HG03439 (cell line): ENCODE measurements around the gene ARHGAP18.

Experiments
- ATAC-seq: cut with Tn5 transposase; IDR thresholded peaks from one replicate; pipeline ENCODE4 v1.9.1; 2021; ENCODE audit warnings: mild to moderate bottlenecking, moderate library complexity; ENCODE audit not compliant: unreplicated experiment

The ARHGAP18 gene

GRCh38 chr6:129623008-129623732 is 86.8 kb downstream of the ARHGAP18 start:
- peak; percentile 71 for ATAC-seq

- no peak for ATAC-seq
These were observed 88.7 kb downstream of the ARHGAP18 start for GRCh38 chr6:129621252-129621651.

- no peak for ATAC-seq
These were observed 89.8 kb downstream of the ARHGAP18 start for GRCh38 chr6:129620234-129620610.

GRCh38 chr6:129619579-129620233 is 90.3 kb downstream of the ARHGAP18 start:
- no peak for ATAC-seq

GRCh38 chr6:129617986-129618385 is 92.0 kb downstream of the ARHGAP18 start:
- no peak for ATAC-seq

- no peak for ATAC-seq
These were observed 94.5 kb downstream of the ARHGAP18 start for GRCh38 chr6:129615496-129615895.

- no peak for ATAC-seq
These were observed 95.0 kb downstream of the ARHGAP18 start for GRCh38 chr6:129615020-129615419.

- no peak for ATAC-seq
These were observed 95.5 kb downstream of the ARHGAP18 start for GRCh38 chr6:129614464-129614863.

- no peak for ATAC-seq
These were observed 97.5 kb downstream of the ARHGAP18 start for GRCh38 chr6:129612440-129612839.

GRCh38 chr6:129609635-129610034 is 100.3 kb downstream of the ARHGAP18 start:
- ATAC-seq, result no peak

GRCh38 chr6:129608886-129609537 is 101.0 kb downstream of the ARHGAP18 start:
- no peak for ATAC-seq

- ATAC-seq, result no peak
These were observed 102.3 kb downstream of the ARHGAP18 start for GRCh38 chr6:129607581-129608186.

- ATAC-seq, result peak; percentile 89
These were observed 103.3 kb downstream of the ARHGAP18 start for GRCh38 chr6:129606664-129607063.

GRCh38 chr6:129605967-129606366 is 104.0 kb downstream of the ARHGAP18 start:
- no peak for ATAC-seq

- ATAC-seq, result no peak
These were observed 104.9 kb downstream of the ARHGAP18 start for GRCh38 chr6:129605095-129605494.

- ATAC-seq, result no peak
These were observed 105.7 kb downstream of the ARHGAP18 start for GRCh38 chr6:129604321-129604720.

GRCh38 chr6:129603741-129604140 is 106.2 kb downstream of the ARHGAP18 start:
- no peak for ATAC-seq

GRCh38 chr6:129601323-129601722 is 108.7 kb downstream of the ARHGAP18 start:
- no peak for ATAC-seq

- no peak for ATAC-seq
These were observed 110.5 kb downstream of the ARHGAP18 start for GRCh38 chr6:129599467-129599866.

- peak; percentile 73 for ATAC-seq
These were observed 111.5 kb downstream of the ARHGAP18 start for GRCh38 chr6:129598244-129599187.
